ENCODE data around the gene MYPN.

The MYPN gene

DNA sequence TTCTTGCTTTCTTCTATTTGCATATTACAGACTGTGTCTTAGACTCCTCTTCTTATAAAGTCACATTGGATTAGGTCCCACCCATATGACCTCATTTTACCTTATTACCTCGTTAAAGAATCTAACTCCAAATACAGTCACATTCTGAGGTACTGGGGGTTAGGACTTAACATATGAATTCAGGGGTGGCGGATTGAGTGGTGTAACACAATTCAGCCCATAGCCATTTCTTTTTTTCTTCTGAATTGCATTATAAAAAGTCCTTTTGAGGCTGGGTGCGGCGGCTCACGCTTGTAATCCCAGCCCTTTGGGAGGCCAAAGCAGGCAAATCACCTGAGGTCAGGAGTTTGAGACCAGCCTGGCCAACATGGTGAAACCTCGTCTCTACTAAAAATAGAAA is 27.4 kb upstream of the MYPN start:
- H3K9me3 ChIP-seq: no peaks in the 10 kb centered on the region
- DNase-seq: no peak
- H3K27me3 ChIP-seq: no peaks in the 10 kb centered on the region
- no peaks in the 10 kb centered on the region for H3K36me3 ChIP-seq
- TF ChIP-seq, protein P1, sequence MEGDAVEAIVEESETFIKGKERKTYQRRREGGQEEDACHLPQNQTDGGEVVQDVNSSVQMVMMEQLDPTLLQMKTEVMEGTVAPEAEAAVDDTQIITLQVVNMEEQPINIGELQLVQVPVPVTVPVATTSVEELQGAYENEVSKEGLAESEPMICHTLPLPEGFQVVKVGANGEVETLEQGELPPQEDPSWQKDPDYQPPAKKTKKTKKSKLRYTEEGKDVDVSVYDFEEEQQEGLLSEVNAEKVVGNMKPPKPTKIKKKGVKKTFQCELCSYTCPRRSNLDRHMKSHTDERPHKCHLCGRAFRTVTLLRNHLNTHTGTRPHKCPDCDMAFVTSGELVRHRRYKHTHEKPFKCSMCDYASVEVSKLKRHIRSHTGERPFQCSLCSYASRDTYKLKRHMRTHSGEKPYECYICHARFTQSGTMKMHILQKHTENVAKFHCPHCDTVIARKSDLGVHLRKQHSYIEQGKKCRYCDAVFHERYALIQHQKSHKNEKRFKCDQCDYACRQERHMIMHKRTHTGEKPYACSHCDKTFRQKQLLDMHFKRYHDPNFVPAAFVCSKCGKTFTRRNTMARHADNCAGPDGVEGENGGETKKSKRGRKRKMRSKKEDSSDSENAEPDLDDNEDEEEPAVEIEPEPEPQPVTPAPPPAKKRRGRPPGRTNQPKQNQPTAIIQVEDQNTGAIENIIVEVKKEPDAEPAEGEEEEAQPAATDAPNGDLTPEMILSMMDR (IDR thresholded peaks at IDR 0.05; ENCODE audit: low read depth, low read length): no peak
- peaks cover 3% of the 10 kb centered on the region for H3K4me1 ChIP-seq
- no peak overlapping the region for H3K4me3 ChIP-seq (ENCODE audit: low read depth, low read length)

DNA sequence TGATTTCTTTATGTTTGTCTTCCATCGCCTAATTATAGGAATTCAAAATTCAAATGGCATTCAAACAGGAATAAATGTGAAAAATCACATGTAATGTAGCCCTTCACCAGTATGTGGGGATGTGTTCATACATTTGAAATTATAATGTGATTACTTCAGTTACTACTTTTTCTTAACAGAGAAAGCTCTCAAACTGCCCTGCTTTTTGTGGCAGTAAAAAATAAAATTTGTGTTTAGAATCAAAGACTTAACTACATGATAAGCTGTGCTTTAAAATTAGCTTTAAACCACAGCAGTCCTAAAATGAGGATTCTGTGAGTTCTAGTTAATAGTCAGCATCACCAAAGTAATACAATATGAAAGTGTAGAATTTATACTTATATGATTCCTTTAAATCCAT is 26.4 kb upstream of the MYPN start:
- DNase-seq: no peak
- Histone ChIP-seq H3K36me3 (no peaks in the 10 kb centered on the region), H3K27me3 (no peaks in the 10 kb centered on the region), H3K9me3 (no peaks in the 10 kb centered on the region), H3K4me1 (peaks cover 3% of the 10 kb centered on the region), H3K4me3 (ENCODE audit: low read depth, low read length) (no peak overlapping the region)
- TF ChIP-seq, protein P1 (IDR thresholded peaks at IDR 0.05; ENCODE audit: low read depth, low read length): peak; percentile 44

DNA sequence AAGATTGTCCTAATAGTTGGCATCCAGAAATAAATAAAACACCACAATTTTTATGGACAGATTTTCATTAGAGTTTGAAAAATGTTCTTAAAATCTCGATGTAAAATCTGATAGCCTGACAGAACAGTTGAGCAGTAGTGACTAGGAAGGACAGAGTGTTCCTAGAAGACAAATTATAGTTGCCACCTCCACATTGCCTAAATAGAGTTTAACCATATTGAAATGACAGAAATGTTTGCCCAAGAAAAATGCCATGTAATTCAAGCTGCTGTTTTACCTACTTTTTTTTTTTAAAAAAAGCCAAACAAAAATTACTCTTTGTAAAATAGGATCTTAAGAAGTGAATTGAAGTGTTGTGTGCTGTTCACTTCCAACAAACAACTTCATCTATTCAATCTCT is 25.3 kb upstream of the MYPN start:
- Histone ChIP-seq H3K36me3 (no peaks in the 10 kb centered on the region), H3K9me3 (no peaks in the 10 kb centered on the region), H3K4me1 (peaks cover 3% of the 10 kb centered on the region), H3K4me3 (ENCODE audit: low read depth, low read length) (no peak overlapping the region), H3K27me3 (no peaks in the 10 kb centered on the region)
- TF ChIP-seq, protein P1 (IDR thresholded peaks at IDR 0.05; ENCODE audit: low read depth, low read length): no peak
- no peak for DNase-seq

DNA sequence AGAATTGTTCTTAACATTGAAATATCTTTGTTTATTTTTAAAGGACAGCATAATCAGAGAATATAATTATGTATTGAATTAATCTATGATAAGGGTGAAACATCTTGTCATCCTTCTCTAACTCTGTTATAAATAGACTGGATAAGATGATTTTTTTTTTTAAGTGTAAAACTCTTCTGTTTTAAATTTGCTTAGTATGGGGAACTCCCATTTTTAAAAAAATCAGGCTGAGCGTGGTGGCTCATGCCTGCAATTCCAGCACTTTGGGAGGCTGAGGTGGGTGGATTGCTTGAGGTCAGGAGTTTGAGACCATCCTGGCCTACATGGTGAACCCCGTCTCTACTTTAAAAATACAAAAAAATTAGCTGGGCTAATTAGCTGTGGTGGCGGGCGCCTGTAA is 24.8 kb upstream of the MYPN start:
- H3K4me1 ChIP-seq: peaks cover 3% of the 10 kb centered on the region

DNA sequence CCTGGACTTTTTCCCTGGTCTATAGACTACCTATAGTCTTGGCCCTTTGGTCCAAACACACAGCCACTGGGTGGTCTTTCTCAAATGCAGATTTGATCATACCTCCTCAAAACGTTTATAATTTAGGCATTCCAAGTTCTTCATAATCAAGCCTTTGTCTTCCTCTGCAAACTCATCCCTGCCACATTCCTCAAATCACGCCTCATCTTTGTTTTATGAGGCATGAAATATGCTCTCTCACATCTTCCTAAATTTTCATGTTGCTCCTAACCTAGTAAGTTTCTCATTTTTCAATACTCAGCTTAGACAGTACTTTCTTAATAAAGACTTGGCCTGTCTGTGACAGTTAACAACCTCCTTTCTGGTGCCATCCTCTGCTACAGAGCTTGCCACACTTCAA is 23.3 kb upstream of the MYPN start:
- Histone ChIP-seq H3K4me1 (peaks cover 3% of the 10 kb centered on the region), H3K4me3 (ENCODE audit: low read depth, low read length) (no peak overlapping the region), H3K27me3 (no peaks in the 10 kb centered on the region), H3K36me3 (no peaks in the 10 kb centered on the region), H3K9me3 (no peaks in the 10 kb centered on the region)
- TF ChIP-seq, protein P1 (IDR thresholded peaks at IDR 0.05; ENCODE audit: low read depth, low read length): no peak
- no peak for DNase-seq

More for the DNA sequence above, 24.8 kb upstream of the MYPN start:
- no peak for DNase-seq
- TF ChIP-seq, protein P1 (IDR thresholded peaks at IDR 0.05; ENCODE audit: low read depth, low read length): no peak
- Histone ChIP-seq H3K4me3 (ENCODE audit: low read depth, low read length) (no peak overlapping the region), H3K9me3 (no peaks in the 10 kb centered on the region), H3K27me3 (no peaks in the 10 kb centered on the region), H3K36me3 (no peaks in the 10 kb centered on the region)

DNA sequence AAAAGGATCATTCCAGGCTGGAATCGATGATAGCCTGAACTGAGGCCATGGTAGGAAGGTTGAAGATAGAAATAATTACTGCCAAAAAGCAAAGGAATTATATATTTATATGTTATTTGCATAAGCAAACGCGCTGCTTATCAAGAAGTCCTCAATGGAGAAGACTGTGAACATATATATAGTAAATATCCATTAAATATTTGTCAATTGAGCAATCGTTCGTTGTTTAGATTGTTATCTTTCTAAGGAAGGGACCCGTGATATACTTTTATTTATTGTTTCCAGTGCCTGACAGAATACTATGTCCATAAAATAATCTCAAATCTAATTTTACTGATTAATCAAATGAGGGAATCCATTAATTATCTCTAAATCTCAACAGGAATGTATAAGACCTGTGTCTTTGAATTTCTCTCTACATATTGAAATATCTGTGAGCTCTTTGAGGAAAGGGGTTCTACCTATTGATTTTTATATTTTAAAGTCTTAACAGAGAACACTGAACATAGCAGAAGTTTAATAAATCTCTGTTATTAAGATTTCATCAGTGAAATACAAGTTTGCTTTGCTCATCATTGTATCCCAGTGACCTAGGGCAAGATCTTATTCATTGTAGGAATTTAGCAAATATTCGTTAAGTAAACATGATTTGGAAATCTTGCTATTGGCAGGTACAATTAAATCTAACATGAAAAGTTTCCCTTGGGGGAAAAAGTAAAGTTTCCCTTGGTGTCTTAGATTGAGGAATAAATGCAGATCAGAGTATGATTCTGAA is 22.2 kb upstream of the MYPN start:
- no peaks in the 10 kb centered on the region for H3K9me3 ChIP-seq
- H3K4me1 ChIP-seq: peaks cover 3% of the 10 kb centered on the region
- TF ChIP-seq, protein P1 (IDR thresholded peaks at IDR 0.05; ENCODE audit: low read depth, low read length): no peak
- no peak for DNase-seq
- no peaks in the 10 kb centered on the region for H3K36me3 ChIP-seq
- H3K27me3 ChIP-seq: no peaks in the 10 kb centered on the region
- no peak overlapping the region for H3K4me3 ChIP-seq (ENCODE audit: low read depth, low read length)
